Measurements from ENCODE around the gene CTNNA3. TPM values are rescaled to one million over a fixed set of nuclear protein-coding genes. Genes with fewer than 3 reads are reported as not detected.

Gene CTNNA3
- total RNA-seq, 1 experiment from 2014 or later: 0.32 TPM

DNA sequence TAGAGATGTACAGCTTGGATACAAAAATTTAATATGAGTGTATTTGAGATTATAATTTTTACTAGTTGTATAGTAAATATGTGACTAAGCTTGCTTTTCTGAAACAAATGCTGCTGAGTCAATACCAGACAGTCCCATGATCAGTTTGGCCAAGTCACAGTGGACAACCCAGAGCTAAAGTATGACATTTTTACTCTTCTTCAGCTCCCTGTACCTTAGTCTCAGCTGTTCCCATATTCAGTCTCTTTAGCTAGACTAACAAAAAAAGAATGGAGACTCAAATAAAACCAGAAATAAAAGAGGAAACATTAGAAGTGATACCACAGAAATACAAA, 189.3 kb downstream of the CTNNA3 start:
- no peaks in the 10 kb centered on the region for H4K20me1 ChIP-seq (ENCODE audit: insufficient read depth)
- no peaks in the 10 kb centered on the region for H3K36me3 ChIP-seq (ENCODE audit: control insufficient read depth in 1 of 2, insufficient read depth in 2 of 2, low read length in 2 of 2)
- no peak overlapping the region for H2AFZ ChIP-seq (ENCODE audit: low read depth, low read length, poor library complexity, severe bottlenecking)
- no TSS peak for BruUV-seq (replicated peaks)
- ChIA-PET RAD21 (ENCODE audit: low non-redundant PET in 1 of 2, low total read pairs in 2 of 2, uncharacterized antibody in 2 of 2, unreplicated experiment in 2 of 2) (no interaction called here), POLR2A (no interaction called here), CTCF (interaction anchor here (1.2 kb wide), 1 partner anchor 14 kb away, joined by 3 read pairs; no protein-coding TSS in a partner anchor)
- no peaks in the 10 kb centered on the region for H3K9me3 ChIP-seq (ENCODE audit: control insufficient read depth in 1 of 2, insufficient read depth in 1 of 2, low read depth in 1 of 2, low read length in 2 of 2)
- no peaks in the 10 kb centered on the region for H3K4me1 ChIP-seq (ENCODE audit: control insufficient read depth in 1 of 2, insufficient read depth in 2 of 2, low read length in 2 of 2)
- H3K9me2 ChIP-seq (ENCODE audit: insufficient read depth): no peaks in the 10 kb centered on the region
- no peak for TF ChIP-seq FOSL1 (IDR thresholded peaks at IDR 0.05; ENCODE audit: low read depth)
- no peak for TF ChIP-seq ZFX (IDR thresholded peaks at IDR 0.05)
- no peak for TF ChIP-seq POLR2AphosphoS5 (IDR thresholded peaks at IDR 0.05; ENCODE audit: low read depth, low read length)
- no peak for TF ChIP-seq CBX3 (IDR thresholded peaks at IDR 0.05; ENCODE audit: low read depth)
- no peak for TF ChIP-seq ELF1 (IDR thresholded peaks at IDR 0.05; ENCODE audit: borderline replicate concordance, low read depth)
- no peak for TF ChIP-seq REST (IDR thresholded peaks at IDR 0.05; ENCODE audit: low read depth)
- TF ChIP-seq JUND (IDR thresholded peaks at IDR 0.05): no peak
- no peak for TF ChIP-seq SIN3A (IDR thresholded peaks at IDR 0.05; ENCODE audit: low read depth)
- TF ChIP-seq EGR1 (IDR thresholded peaks at IDR 0.05; ENCODE audit: low read depth): no peak
- H3K27me3 ChIP-seq (ENCODE audit: insufficient read depth, low read length): no peaks in the 10 kb centered on the region
- ATAC-seq (no peak), DNase-seq (ENCODE audit: low read depth, low spot score) (no peak)
- intact Hi-C loops (cut with micrococcal nuclease): no loop called here
- H3K4me3 ChIP-seq (replicated peaks in 1 of 2; ENCODE audit: low read depth in 1 of 2, low read length in 2 of 2): no peak overlapping the region
- H3K9ac ChIP-seq (ENCODE audit: low read length): no peak overlapping the region
- no peaks in the 10 kb centered on the region for H3K79me2 ChIP-seq (ENCODE audit: insufficient read depth, low read length)
- H3K27ac ChIP-seq (ENCODE audit: low read depth, low read length): no peak overlapping the region
- no peak overlapping the region for H3K4me2 ChIP-seq (ENCODE audit: low read length)
